A172 (cell line): Measurements from ENCODE around the gene NEUROG2. TPM values are rescaled to one million over a fixed set of nuclear protein-coding genes. Genes with fewer than 3 reads are reported as not detected.
"Not testable (repeated sequence)": the region's sequence is repeated elsewhere in the genome, so short reads cannot be mapped to it uniquely, and the experiment has no call there.

Experiments
- DNase-seq: peaks from one replicate; pipeline ENCODE4 v3.0.0-alpha.2; 2015; ENCODE audit warnings: low spot score
- total RNA-seq: library from RNA; depleted of rRNA; stranded (reverse); fragments of >200 nt; shearing (Covaris generic); gene quantifications from 2 replicates; pipeline ENCODE4 v1.2.3, GENCODE V29; 2014; rRNA removed

Gene NEUROG2
- not detected in 2 replicates for total RNA-seq

- DNase-seq = no peak
Measured at GRCh38 chr4:112516066-112516470, at the start of gene NEUROG2. NEUROG2 (minus strand) TSS chr4:112516180; CDS start chr4:112515475, 705 bp downstream.

DNA sequence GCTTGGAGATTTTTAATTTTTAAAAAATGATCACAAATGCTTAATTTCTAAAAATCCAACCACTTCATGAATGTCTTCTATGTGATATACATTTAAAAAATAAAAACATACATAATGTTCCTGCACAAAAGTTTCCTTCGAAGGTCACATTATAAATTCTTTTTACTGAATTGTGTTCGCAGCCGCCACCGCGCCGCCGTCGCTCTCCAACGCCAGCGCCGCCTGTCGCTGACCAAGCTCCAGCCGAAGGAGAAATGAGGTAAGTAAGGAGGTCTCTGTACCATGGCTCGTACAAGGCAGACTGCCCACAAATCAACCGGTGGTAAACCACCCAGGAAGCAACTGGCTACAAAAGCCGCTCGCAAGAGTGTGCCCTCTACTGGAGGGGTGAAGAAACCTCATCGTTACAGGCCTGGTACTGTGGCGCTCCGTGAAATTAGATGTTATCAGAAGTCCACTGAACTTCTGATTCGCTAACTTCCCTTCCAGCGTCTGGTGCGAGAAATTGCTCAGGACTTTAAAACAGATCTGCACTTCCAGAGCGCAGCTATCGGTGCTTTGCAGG lies 48.8 kb upstream of the NEUROG2 start:
- DNase-seq = no peak

- no peak for DNase-seq
Measured at GRCh38 chr4:112563431-112564200, 47.6 kb upstream of the NEUROG2 start.

GRCh38 chr4:112562254-112562879 lies 46.4 kb upstream of the NEUROG2 start:
- DNase-seq = no peak

- no peak for DNase-seq
Measured at GRCh38 chr4:112560084-112560483, 44.1 kb upstream of the NEUROG2 start.

GRCh38 chr4:112559053-112559452 lies 43.1 kb upstream of the NEUROG2 start:
- DNase-seq = no peak

- DNase-seq = no peak
Measured at GRCh38 chr4:112557676-112558411, 41.9 kb upstream of the NEUROG2 start.

GRCh38 chr4:112554271-112554670 lies 38.3 kb upstream of the NEUROG2 start:
- not testable (repeated sequence) for DNase-seq

GRCh38 chr4:112552668-112553067 lies 36.7 kb upstream of the NEUROG2 start:
- peak; percentile 2 for DNase-seq

GRCh38 chr4:112550728-112551127 lies 34.7 kb upstream of the NEUROG2 start:
- DNase-seq = no peak

DNA sequence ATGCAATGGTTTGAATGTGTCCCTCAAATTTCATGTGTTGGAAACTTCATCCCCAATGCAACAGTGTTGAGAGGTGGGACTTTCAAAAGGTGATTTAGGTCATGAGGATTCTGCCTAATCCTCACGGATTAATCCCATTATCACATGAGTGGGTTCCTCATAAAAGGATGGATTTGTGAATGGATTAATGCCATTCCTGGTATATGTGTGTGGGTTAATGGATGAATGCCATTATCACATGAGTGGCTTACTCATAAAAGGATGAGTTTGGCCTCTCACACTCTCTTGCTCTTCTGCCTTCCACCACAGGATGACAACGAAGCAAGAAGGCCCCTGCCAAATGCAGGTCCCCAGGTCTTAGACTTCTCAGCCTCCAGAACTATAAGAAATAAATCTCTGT lies 30.5 kb upstream of the NEUROG2 start:
- DNase-seq = no peak

DNA sequence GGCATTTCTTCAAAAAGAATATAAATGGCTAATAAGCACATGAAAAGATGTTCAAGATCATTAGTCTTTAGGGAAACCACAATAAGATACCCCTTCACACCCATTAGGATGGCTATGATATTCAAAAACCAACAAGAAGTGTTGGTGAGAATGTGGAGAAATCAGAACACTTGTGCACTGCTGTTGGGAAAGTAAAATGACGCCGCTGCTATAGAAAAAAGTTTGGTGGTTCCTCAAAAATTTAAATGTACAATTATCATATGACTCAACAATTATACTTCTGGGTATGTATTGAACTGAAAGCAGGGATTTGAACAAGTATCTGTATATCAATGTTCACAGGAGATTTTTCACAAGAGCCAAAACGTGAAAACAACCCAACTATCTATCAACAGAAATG lies 29.4 kb upstream of the NEUROG2 start:
- no peak for DNase-seq

DNA sequence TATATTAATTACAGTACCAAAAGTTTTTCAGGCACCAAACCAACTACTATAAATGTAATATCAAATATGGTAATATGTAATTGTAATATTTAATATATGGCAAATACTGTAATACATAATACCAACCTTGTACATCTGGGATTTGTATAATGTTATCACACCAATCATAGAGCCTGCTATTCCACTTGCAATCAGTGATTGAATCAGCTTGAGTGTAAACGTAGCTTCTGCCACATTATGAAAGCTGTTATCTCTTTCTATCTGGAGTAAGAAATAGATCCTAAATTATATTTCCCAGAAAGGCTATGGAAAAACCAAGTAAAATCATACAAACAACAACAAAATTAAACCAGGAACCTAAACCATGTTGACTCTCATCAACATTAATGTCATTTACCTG lies 24.7 kb upstream of the NEUROG2 start:
- DNase-seq = no peak

GRCh38 chr4:112536123-112536522 lies 20.1 kb upstream of the NEUROG2 start:
- no peak for DNase-seq

- peak; percentile 52 for DNase-seq
Measured at GRCh38 chr4:112532267-112532666, 16.3 kb upstream of the NEUROG2 start.

- peak; percentile 29 for DNase-seq
Measured at GRCh38 chr4:112531146-112531545, 15.2 kb upstream of the NEUROG2 start.

- no peak for DNase-seq
Measured at GRCh38 chr4:112526061-112526460, 10.1 kb upstream of the NEUROG2 start.

- no peak for DNase-seq
Measured at GRCh38 chr4:112523764-112524505, 8.0 kb upstream of the NEUROG2 start.

- no peak for DNase-seq
Measured at GRCh38 chr4:112523008-112523721, 7.2 kb upstream of the NEUROG2 start.

- DNase-seq = not testable (repeated sequence)
Measured at GRCh38 chr4:112522431-112522830, 6.5 kb upstream of the NEUROG2 start.
